RPMI8226 (cell line): Measurements from ENCODE around the gene PSMB11.

Experiments used
- DNase-seq: peaks from one replicate; pipeline ENCODE4 v3.0.0-alpha.2; 2015

Gene PSMB11

GRCh38 chr14:23089498-23090253, 47.7 kb downstream of the PSMB11 start:
- DNase-seq = no peak

GRCh38 chr14:23090254-23090636, 48.2 kb downstream of the PSMB11 start:
- no peak for DNase-seq

DNA sequence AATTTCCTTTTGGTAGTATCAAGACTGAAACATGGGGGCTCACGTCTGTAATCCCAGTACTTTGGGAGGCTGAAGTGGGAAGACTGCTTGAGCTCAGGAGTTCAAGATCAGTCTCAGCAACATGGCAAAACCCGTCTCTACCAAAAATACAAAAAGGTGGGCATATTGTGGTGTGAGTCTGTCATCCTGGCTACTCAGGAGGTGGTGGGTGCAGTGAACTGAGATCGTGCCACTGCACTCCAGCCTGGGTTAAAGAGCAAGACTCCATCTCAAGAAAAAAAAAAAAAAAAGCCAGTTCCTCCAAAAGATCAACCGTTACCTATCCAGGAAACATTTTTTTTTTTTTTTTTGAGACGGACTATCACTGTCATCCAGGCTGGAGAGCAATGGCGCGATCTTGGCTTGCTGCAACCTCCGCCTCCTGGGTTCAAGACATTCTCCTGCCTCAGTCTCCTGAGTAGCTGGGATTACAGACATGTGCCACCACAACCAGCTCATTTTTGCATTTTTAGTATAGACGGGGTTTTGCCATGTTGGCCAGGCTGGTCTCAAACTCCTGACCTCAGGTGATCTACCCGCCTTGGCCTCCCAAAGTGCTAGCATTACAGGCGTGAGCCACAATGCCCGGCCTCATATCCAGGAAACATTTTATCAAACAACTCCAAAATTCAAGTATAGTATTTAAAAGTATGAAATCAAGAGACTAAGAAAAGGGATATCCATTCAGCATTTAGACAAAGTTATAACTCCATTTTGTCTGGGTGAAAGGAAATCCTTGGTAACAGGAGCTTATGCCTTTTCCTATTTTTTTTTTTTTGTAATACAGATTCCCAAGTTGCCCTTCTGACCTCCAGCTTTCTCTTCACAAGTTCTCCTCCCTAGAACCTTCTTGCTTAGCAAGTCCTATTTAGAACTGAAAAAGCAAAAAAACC, 49.5 kb downstream of the PSMB11 start:
- no peak for DNase-seq

- no peak for DNase-seq
These were observed 51.1 kb downstream of the PSMB11 start for GRCh38 chr14:23093104-23093503.

DNA sequence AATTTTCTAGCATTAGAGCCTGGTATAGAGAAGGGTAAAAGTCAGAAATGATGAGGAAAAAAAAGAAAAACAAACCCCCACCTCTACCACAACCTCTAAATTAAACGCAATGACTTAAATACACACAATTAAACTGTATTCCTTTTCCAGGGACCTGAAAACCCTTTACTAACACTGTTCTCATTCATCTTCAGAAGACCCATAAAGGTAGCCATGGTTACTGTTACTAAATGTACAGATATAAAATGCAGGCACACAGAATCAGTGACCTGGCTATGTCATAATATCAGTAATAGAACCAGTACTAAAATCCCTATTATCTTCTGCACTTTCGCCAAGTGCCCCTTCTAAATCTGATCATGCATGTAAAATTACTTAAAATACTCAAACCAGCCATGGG, 51.5 kb downstream of the PSMB11 start:
- no peak for DNase-seq
